Measurements from ENCODE around the gene RAB17. TPM values are rescaled to one million over a fixed set of nuclear protein-coding genes. Genes with fewer than 3 reads are reported as not detected.

The RAB17 gene
- polyA plus RNA-seq, 1 experiment: 0.10 TPM

GRCh38 chr2:237616734-237617586 is 26.4 kb upstream of the RAB17 start:
- Histone ChIP-seq H3K4me3 (ENCODE audit: low read depth, low read length) (no peak overlapping the region), H3K27ac (ENCODE audit: low read depth, low read length) (peak overlapping the region; percentile 98), H3K27me3 (ENCODE audit: control insufficient read depth, insufficient read depth, low read length) (no peaks in the 10 kb centered on the region), H3K9me3 (ENCODE audit: control insufficient read depth, insufficient read depth, low read length) (no peaks in the 10 kb centered on the region)
- CTCF ChIA-PET: no interaction called here
- peak; percentile 47 for DNase-seq (ENCODE audit: low read depth, low spot score)
- POLR2A ChIA-PET: interaction anchor here (1.0 to 1.8 kb wide), 2 partner anchors 31 to 52 kb away, joined by 3 to 13 read pairs; no protein-coding TSS in a partner anchor
- TF ChIP-seq CTCF (IDR thresholded peaks at IDR 0.05; ENCODE audit: low read depth, low read length): no peak

- H3K4me3 ChIP-seq (ENCODE audit: low read depth, low read length): no peak overlapping the region
- CTCF ChIA-PET: interaction anchor here (0.8 to 1.4 kb wide), 2 partner anchors 104 to 129 kb away, joined by 3 to 4 read pairs; no protein-coding TSS in a partner anchor
- DNase-seq (ENCODE audit: low read depth, low spot score): no peak
Observed at GRCh38 chr2:237616373-237616733, 25.8 kb upstream of the RAB17 start.

GRCh38 chr2:237615631-237616249 is 25.2 kb upstream of the RAB17 start:
- no peak for TF ChIP-seq CTCF (IDR thresholded peaks at IDR 0.05; ENCODE audit: low read depth, low read length)
- DNase-seq (ENCODE audit: low read depth, low spot score): no peak
- CTCF ChIA-PET: interaction anchor here (0.8 to 1.4 kb wide), 2 partner anchors 103 to 129 kb away, joined by 3 to 4 read pairs; no protein-coding TSS in a partner anchor
- Histone ChIP-seq H3K27me3 (ENCODE audit: control insufficient read depth, insufficient read depth, low read length) (no peaks in the 10 kb centered on the region), H3K4me3 (ENCODE audit: low read depth, low read length) (no peak overlapping the region), H3K9me3 (ENCODE audit: control insufficient read depth, insufficient read depth, low read length) (no peaks in the 10 kb centered on the region), H3K27ac (ENCODE audit: low read depth, low read length) (peak overlapping the region; percentile 98)
- POLR2A ChIA-PET: interaction anchor here (0.6 to 1.8 kb wide), 3 partner anchors 30 to 188 kb away, joined by 3 to 13 read pairs (median 3); no protein-coding TSS in a partner anchor

More at GRCh38 chr2:237616373-237616733, 25.8 kb upstream of the RAB17 start:
- POLR2A ChIA-PET: interaction anchor here (1.0 to 1.8 kb wide), 2 partner anchors 31 to 53 kb away, joined by 3 to 13 read pairs; no protein-coding TSS in a partner anchor
- H3K9me3 ChIP-seq (ENCODE audit: control insufficient read depth, insufficient read depth, low read length): no peaks in the 10 kb centered on the region
- H3K27me3 ChIP-seq (ENCODE audit: control insufficient read depth, insufficient read depth, low read length): no peaks in the 10 kb centered on the region
- peak overlapping the region; percentile 98 for H3K27ac ChIP-seq (ENCODE audit: low read depth, low read length)
- TF ChIP-seq CTCF (IDR thresholded peaks at IDR 0.05; ENCODE audit: low read depth, low read length): no peak

DNA sequence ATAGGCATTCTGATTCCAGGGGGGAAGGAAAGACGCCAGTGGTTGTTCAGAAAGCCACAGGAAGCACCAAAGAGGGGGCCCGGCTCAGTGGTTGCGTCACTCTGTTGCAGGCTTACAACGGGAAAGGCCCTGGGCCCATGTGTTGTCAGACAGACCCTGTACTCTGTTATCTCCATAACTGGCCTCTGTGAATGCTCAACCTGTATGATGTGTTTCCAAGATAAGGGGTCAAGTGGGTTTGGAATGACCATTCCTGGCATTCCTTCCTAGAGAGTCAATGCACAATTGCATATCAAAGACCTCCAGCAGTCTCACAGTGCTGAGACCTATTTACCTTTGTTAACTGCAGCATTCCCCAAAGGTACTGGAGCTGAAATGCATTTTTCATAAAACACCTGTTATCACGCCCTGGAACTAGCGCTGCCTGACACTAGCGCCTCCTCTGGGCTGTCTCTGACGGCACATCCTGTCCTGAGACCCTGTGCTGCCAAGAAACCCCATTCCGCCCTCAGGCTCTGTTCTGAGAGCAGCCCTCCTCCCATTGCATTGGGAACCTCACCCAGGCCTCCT is 23.7 kb upstream of the RAB17 start:
- TF ChIP-seq CTCF (IDR thresholded peaks at IDR 0.05; ENCODE audit: low read depth, low read length): peak; percentile 5; the same call in 1 of the 2 replicates
- Histone ChIP-seq H3K27ac (ENCODE audit: low read depth, low read length) (no peak overlapping the region), H3K9me3 (ENCODE audit: control insufficient read depth, insufficient read depth, low read length) (no peaks in the 10 kb centered on the region), H3K27me3 (ENCODE audit: control insufficient read depth, insufficient read depth, low read length) (no peaks in the 10 kb centered on the region), H3K4me3 (ENCODE audit: low read depth, low read length) (no peak overlapping the region)
- no peak for DNase-seq (ENCODE audit: low read depth, low spot score)
- CTCF ChIA-PET: interaction anchor here (1.1 kb wide), 1 partner anchor 12 kb away, joined by 3 read pairs; no protein-coding TSS in a partner anchor
- POLR2A ChIA-PET: no interaction called here

Measured in AG04450 (cell line).